ENCODE results near the gene RHOV.

DNA sequence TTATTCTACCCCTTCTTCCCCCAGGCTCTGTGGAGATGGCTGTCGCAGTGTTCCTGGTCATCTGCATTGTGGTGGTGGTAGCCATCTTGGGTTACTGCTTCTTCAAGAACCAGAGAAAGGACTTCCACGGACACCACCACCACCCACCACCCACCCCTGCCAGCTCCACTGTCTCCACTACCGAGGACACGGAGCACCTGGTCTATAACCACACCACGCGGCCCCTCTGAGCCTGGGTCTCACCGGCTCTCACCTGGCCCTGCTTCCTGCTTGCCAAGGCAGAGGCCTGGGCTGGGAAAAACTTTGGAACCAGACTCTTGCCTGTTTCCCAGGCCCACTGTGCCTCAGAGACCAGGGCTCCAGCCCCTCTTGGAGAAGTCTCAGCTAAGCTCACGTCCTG is 17.3 kb downstream of the RHOV start:
- TF ChIP-seq CTCF (IDR thresholded peaks at IDR 0.05) (no peak), POLR2AphosphoS5 (IDR thresholded peaks at IDR 0.05) (no peak)

Measured in prostate gland (tissue), 2 donors.